ENCODE results near the gene HSPA1B.
"Not testable (repeated sequence)": the region's sequence is repeated elsewhere in the genome, so short reads cannot be mapped to it uniquely, and the experiment has no call there.

The HSPA1B gene

DNA sequence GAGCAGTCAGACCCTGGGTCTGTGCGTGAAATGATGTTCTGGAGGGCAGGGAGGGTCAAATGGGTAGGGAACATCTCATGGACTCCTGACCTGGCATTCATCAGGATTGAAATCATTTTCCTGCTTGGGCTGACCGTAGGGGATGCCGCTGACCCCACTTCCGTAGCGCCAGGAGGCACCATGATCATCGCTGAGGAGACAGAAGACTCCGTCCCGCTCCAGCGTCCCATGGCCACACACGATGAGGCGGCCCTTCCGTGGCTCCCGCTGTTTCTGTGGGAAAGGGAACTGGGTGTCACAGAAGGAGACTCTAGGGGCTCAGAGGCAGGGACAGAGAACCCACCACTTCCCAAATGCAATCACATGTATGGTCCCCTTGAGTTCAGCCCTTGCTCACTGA is 32.8 kb downstream of the HSPA1B start:
- no peak for DNase-seq

DNA sequence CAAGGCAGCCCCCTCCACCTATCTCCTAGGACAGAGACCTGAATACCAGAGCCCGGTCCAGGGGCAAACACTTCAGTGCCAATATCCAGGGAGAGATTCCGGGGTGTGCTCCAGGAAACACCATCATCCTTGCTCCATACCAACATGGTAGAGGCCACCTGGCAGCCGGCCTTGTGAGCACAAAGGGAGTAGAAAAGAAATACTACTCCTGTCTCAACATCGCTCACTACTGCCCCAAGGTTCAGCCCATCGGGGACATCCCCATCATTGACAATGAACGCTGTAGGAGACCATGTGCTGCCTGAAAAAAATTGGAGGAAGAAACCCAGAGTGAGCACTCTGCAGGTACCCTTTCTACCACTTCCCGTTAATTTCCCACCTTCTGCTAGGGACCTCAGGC is 33.6 kb downstream of the HSPA1B start:
- no peak for DNase-seq

DNA sequence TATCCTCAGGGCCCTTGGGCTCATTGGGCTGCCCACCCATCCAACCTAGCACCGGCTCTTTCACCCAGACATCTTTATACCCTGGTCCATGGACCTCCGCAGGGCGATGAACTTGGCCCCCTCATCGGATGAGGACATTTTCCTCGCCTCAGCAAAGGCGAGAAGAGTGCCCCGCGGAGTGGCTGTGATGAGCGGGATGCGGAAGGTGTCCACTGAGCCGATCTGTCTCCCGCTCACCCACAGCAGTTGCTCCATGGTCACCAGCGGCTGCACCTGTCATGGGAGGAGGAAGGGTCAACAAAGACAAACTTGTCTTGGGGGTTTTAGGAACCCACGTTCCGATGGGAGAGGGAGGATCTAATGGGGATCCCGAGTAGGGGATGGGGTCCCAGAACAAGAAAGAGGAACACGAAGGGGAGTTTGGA is 34.4 kb downstream of the HSPA1B start:
- DNase-seq, result no peak

DNA sequence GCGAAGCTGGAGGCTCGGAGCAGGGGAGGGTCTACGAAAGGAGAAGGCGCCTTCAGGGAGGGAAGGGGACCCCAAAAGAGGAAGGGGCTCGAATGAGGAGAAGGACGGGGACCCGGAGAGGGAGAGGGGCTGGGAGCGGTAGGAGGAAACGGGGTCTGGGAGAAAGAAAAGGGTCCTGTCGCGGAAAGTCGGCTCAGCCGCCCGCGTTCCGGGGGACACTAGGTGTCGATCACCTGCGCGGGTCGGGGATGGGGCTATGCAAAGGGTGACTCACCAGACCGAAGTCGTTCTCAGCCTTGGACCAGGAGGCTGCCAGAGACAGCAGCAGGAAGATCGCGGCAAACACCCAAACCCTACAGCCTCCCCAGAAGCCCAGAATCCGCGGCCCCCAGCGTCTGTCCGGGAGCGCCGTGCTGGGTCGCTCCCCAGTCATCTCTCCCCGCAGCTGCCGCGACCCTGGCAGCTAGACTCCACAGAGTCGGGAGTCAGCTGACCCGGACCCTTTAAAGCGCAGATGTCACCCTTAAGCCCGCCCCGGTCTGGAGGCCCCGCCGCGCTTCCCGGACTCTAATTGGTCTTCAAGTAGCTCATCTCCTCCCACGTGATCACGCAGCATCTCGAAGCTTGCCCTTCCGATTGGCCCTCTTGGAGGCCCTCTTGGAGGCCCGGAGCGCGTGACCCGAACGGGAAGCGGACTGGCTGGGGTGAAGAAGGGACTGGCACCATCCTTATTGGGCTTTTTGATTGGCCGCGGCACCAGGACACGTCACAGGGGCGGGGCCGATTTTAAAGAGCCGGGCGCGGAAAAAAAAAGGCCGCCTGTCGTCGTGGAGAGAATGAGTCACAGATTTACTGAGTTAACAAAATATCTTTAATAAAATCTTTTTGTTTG is 35.1 kb downstream of the HSPA1B start, which contains the start of gene NEU1:
Gene NEU1, minus strand, starts transcription at position 478 of the 892 bp plus-strand sequence. Its CDS starts 45 bp downstream, at position 433.
- peak; percentile 100 for DNase-seq

DNA sequence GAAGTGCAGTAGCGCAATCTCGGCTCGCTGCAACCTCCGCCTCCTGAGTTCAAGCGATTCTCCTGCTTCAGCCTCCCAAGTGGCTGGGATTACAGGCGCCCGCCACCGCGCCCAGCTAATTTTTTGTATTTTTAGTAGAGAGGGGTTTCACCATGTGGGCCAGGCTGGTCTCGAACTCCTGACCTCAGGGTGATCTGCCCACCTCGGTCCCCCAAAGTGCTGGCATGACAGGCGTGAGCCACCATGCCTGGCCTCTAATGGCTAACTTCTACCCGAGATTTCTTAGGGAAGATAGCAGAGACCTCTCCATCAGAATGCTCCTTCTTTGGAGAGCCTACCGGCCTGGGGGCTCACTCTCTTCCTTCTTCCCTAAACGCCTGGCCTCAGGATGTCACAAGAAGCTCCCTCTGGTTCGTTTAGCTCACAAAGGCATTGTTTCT is 36.6 kb downstream of the HSPA1B start:
- DNase-seq, result not testable (repeated sequence)

DNA sequence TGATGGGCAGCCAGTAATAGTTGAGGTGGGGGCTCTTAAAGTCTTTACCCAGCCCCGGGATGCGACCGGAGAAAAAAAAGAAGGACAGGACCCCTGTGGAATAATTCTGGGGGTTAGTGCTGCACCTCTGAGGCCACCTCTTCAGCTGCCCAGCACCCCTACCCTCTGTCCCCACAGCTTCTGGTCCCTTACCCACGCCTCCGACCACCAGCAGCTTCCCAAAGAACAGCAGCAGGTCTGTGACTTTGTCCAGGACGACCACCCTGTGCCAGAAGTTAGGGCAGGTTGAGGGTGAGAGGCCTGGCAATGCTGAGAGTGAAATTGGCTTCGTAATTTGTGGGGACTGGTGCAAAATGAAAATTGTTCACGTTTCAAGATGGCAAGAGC is 37.3 kb downstream of the HSPA1B start:
- no peak for DNase-seq

DNA sequence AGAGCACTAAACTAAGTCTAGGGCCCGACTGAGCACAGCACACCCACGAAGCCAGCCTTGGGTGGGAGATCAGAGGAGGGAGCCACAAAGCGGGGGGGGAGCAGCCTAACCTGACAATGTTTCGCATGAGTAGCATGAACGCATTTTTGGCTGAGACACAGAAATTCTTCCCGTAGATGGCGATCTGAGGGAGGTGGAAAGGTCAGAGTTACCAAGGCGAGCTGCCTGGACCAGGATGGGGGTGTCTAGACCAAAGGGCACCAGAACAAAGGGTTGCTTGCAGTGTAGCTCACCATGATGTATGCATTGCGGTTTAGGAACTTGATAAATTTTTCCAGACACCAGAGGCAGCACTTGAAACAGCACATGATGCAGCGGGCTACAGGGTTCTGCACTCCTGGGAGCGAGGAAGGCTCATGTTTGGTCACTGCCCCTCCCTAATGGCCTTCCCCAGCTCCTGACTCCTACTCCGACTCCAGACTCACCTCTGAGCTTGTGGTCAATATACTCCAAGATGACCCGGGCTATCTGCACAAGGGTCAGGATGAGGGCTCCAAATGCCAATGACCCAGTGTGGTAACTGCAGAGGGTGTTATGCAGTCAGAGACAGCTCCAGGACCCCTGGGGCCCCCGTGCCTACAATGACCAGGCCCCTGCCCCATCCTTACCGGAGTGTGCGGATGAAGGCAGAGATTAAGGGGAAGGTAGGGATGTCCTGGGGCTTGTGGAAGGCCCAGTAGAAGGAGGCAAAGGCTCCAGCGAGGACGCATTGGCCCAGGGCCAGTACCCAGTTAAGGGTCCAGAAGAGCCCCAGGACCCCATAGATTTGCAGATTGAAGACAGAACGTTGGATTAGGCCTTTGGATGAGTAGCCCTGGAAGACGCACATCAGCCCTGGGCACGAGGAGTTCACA is 37.9 kb downstream of the HSPA1B start:
- DNase-seq, result no peak

DNA sequence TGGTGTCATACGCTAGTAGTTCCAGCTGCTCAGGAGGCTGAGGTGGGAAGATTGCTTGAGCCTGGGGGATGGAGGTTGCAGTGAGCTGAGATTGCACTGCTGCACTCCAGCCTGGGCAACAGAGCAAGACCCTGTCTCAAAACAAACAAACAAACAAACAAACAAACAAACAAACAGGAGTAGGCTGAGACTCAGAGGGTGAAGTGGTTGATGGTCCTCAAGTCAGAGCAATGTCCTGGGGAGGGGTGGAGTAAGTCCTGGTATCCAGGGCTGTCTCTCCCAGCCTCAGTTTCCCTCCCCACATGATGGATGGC is 41.1 kb downstream of the HSPA1B start:
- DNase-seq, result not testable (repeated sequence)

DNA sequence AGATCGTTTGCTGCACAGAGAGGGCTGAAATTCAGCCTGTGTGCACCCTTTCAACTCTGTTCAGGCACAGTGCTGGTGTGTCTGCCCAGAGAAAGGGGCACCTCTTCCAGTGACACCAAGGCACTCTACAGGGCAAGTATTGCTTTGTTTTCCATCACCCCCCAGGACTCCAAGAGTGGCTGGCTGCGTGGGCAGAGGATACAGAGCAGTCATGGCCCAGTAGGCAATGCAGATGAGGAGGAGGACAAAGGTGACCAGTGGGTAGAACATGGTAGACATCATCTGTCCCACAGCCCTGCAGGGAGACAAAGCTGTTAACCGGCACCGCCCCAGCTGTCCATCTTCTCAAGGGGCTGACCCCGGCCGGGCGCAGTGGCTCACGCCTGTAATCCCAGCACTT is 41.8 kb downstream of the HSPA1B start:
- DNase-seq, result no peak

DNA sequence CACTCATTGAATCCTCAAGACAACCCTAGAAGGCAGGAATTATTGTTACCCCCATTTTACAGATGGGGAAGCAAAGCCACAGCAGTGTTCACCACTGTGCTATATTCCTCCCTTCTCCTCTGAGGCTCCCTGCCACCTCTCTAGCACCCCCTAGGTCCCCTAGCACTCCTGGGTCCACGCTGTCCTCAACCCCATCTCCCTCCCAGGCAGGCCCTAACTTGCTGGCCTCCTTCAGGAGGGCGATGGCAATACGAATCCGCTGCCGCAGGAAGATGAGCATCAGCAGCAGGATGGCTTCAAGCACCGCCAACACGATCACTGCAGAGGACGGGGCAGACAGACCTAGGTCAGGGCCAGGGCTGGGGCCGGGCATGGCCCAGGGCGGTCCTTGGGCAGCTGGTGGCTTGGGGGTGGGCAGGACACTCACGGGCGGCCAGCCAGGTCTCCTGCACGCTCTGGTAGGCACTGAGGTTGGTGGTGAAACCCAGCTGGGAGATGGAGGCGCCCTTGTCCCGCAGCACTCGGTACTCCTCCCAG is 42.9 kb downstream of the HSPA1B start:
- no peak for DNase-seq

DNA sequence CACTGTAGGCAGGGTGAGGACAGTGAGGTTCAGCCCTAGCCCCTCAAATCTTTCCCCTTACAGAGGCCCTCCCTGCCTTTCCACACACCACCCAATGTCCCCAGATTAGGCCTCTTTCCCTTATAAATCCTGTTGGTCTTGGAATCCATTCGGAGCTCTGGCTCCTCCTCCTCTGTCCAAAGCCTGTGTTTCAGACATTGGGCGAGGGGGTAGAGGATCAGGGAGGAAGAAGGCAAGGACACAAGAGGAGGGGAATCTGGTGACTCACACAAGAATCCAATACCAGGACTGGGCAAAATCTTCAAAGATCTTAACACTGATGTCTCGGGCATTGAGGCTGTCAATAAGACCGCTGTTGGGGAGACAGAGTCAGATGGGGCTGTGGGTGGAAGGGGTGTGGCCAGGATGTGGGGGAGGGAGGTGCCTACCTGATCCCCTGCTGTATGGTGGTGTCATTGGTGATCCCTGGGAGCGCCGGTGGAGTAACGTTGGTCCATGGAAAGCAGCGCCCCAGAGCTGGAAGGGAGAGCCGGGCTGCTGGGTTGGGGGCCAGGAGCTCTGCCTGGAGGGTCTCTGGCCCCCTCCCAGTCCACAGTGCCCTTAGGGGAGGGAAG is 43.6 kb downstream of the HSPA1B start:
- DNase-seq, result no peak

DNA sequence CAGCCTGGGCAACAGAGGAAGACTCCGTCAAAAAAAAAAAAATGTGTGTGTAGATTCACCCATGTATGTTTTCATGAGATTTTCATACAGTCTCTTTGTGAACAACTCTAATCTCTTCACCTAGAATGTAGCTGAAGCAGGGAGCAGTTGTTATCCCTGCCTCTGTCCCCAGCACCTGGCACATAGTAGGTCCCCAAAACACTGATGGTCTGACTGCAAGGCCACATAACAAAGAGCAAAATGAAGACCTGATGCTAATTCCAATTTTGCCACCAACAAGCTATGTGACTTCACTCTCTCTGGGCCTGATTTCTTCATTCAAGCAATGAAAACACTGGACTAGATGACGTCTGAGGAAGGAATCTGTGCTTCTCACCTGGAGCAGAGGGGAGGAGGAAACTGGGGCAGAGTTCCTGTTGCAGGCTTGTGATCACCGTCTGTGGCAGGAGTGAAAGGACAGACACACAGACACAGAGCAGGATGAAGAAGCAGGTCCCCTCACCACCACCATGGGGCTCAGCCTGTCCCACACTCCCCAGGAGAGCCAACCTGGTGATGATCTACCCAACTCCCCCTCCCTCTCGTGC is 46.6 kb downstream of the HSPA1B start:
- no peak for DNase-seq

DNA sequence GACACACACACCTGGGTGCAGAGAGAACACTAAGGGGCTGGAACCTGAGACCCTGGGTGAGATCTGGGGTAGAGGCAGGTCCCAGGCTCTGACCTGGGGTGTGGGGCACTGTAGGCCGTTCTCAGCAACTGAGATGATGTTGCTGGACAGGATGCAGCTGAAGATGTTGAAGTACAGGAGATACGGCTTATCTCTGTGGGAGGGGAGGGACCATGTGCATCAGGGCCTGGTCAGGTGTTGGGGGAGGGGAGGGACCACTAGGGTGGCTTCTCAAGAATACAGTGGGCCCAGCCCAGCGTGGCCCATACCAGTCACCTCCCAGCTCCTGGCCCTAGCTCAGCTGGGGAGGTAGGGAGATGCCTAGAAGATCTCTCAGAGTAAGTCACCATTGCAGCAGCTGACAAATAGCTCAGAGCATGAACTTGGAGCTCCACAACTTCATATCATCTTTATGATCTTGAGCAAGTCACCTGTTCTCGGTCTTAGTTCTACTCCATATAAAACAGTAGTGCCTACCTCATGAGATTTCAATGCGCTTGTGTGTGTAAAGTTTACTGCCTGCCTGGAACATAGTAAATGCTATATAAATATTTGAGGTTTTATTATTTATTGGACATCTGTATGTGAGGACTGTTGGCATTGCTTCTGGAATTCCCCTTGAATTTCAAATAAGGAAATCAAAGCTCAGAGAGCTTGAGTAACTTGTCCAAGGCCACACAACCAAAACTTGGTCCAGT is 47.5 kb downstream of the HSPA1B start:
- DNase-seq, result no peak

DNA sequence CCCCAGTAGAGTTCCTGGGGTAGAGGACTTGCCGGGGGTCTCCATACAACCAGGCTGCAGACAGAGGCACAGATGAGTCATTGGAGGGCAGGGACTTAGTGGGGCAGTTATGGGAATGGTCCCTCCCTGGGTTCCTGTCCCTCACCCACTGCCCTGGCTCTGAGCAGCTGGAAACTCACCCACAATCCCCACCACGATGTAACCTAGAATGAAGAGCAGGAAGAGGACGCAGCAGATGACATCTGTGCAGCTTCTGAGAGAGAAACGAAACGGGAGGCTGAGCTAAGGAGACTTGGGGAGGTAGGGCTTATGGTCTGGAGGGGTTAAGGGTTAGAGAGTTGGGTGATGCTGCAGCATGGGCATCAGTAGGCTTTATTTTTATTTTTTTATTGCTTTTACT is 48.3 kb downstream of the HSPA1B start:
- DNase-seq, result no peak

DNA sequence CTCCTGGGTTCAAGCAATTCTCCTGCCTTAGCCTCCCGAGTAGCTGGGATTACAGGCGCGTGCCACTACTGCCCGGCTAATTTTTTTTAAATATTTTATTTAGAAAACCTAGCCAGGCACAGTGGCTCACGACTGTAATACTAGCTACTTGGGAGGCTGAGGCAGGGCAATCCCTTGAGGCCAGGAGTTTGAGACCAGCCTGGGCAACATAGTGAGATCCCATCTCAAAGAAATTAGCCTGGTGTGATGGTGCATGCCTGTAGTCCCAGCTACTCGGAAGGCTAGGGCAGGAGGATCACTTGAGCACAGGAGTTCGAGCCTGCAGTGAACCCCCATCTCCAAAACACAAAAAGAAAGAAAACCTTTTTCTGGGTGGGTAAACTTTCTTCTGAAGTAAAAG is 48.8 kb downstream of the HSPA1B start:
- no peak for DNase-seq

DNA sequence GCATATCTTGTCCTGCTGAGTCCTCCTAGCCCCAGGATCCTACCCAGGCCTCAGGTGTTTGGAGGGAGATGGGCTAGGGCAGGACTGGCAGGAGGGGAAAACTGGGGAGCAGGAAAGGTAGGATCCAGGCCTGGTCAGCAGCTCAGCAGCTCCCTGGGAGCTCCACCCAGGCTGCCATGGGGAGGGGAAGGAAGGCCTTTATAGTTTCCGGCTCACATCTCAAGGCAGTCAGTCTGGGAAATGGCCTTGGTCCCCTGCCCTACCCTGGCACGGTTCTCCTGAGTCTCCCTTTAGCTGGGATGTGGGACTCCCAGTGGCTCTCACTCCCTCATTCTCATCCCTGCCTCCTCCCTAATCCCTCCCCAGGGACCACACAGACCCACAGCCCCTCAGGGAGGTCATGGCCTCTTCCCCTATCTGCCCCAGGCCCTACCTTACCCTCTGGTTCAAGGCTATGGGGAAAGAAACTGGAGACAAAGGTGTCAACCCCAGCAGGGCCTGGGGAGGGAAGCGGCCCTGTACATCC is 49.6 kb downstream of the HSPA1B start:
- DNase-seq, result no peak

DNA sequence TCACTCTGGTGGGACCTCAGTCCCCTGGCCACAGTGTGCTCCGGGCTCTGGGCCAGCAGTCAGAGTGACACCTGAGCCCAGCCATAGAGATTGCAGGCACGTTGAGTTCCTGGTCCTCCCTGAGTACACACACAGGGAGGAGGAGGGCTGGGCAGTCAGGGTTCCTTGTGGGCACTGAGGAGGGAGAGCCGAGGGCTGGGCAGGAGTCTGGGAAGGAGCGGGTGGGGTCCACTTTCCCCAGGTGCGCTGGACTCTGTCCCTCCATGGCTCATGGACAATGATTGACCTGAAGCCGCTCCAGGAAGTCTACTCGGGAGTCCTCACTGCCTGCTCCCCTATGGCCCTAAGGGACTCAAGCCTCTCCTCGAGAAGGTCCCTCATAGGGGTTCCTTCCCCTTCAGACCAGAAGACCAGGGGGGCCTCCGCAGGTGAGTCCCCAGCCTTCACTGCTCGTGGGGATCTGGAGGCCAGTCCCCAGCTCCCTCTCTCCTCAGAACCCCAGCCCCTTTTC is 50.2 kb downstream of the HSPA1B start:
- DNase-seq, result no peak

DNA sequence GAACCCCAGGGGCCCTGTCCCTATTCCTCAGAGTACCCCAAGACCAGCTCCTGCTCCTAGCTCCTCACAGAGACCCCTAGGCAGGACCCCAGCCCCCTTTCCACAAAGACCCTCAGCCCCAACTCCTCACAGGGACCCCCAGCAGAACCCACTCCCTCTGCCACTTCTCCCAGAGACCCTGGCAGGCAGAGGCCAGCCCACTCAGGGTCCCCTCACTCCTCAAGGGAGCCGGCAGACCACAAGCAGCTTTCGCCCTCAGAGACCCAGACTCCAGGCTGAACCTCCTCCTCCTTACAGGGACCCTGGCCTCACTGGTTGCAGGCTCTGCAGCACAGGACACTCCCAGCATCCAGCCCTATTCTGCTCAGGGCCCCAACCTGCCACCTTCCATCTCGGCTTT is 50.7 kb downstream of the HSPA1B start:
- no peak for DNase-seq

DNA sequence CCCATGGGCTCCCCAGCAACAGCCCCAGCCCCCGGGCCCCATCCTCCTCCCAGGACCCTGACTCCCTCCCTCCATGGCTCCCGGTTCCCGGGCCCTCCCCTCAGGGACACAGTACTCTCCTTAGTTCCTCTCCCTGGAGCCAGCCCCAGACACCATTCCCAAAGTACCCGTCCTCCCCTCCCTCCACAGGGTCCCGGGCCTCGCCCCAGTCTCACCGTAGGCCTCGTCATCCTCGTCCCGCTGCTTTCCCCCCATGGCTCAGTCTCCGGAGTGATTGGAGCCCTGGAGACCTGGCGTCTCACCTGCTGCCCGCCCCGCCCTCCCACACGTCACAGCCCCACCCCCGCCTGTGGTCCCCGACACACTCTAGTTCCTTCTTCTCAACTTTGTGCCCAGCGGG is 51.2 kb downstream of the HSPA1B start, which contains the start of gene SLC44A4:
Gene SLC44A4, minus strand, starts transcription at position 272 of the 400 bp plus-strand sequence. Its CDS starts 17 bp downstream, at position 255.
- DNase-seq, result no peak

DNA sequence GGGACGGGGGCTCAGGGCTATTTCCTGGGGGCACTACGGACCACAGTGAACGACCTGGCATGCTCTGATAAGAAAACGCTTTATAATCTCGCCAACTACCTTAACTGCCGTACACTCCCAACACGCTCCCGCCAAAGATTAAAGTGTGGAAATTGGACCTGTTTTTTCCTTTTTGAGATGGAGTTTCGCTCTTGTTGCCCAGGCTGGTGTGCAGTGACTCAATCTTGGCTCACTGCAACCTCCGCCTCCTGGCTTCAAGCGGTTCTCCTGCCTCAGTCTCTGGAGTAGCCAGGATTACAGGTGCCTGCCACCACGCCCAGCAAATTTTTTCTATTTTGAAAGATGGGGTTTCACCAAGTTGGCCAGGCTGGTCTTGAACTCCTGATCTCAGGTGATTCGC is 51.6 kb downstream of the HSPA1B start:
- DNase-seq, result no peak
